ENCODE measurements around the gene SKAP2. TPM values are rescaled to one million over a fixed set of nuclear protein-coding genes. Genes with fewer than 3 reads are reported as not detected.

SKAP2 gene
- total RNA-seq, 1 experiment from 2014 or later = 30.7 TPM

DNA sequence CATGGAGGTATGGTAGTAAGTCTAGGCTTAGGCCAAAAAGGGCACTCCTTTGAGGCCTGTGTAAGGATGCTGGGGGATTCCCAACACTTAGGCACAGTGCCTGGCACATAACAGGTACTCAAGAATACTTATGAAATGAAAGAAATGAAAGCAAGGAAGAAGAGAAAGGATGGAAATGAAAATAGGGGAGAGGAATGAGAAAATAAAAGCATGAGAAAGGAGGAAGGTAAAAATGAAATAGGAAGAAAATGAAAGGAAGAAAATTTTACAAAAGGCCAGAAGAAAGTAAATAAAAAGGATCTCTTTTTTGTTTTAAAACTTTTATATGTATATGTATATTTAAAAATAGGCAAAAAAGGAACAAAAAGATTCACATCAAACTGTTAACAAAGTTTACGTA is 146.3 kb downstream of the SKAP2 start:
- no peaks in the 10 kb centered on the region for H4K20me1 ChIP-seq (ENCODE audit: insufficient read depth)
- intact Hi-C loops (cut with micrococcal nuclease) = no loop called here
- POLR2A ChIA-PET = no interaction called here

DNA sequence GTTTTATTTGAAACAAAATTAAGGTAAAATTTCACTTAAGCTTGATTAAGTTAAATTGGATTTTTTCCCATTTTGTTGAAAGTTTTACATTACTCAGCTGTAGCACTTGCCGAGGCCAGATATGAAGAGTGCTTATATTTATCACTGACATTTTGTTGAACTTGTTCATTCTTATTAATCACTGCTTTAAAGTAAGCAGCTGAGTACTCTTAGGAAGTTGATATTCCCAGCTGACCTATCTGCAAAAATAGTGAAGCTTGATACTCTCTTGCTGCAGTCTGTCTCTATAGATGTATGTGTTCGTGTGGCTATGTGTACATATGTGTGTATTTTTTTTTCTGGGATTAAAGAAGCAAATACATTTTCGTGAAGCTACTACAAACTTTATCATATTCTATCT is 150.0 kb downstream of the SKAP2 start:
- H4K20me1 ChIP-seq (ENCODE audit: insufficient read depth) = no peaks in the 10 kb centered on the region
- no peak overlapping the region for H2AFZ ChIP-seq (ENCODE audit: low read depth, low read length, poor library complexity, severe bottlenecking)
- no peaks in the 10 kb centered on the region for H3K9me3 ChIP-seq (ENCODE audit: control insufficient read depth in 1 of 2, insufficient read depth in 1 of 2, low read depth in 1 of 2, low read length in 2 of 2)
- H3K9me2 ChIP-seq (ENCODE audit: insufficient read depth) = no peaks in the 10 kb centered on the region
- H3K79me2 ChIP-seq (ENCODE audit: insufficient read depth, low read length) = no peaks in the 10 kb centered on the region
- DNase-seq (ENCODE audit: low read depth, low spot score) (no peak), ATAC-seq (no peak)
- ChIA-PET CTCF (interaction anchor here (1.3 kb wide), 1 partner anchor 27 kb away, joined by 4 read pairs; no protein-coding TSS in a partner anchor), POLR2A (interaction anchor here (0.5 kb wide), 1 partner anchor 416 kb away, joined by 3 read pairs; no protein-coding TSS in a partner anchor), RAD21 (ENCODE audit: low non-redundant PET in 1 of 2, low total read pairs in 2 of 2, uncharacterized antibody in 2 of 2, unreplicated experiment in 2 of 2) (no interaction called here)
- intact Hi-C loops (cut with micrococcal nuclease) = no loop called here
- no peak overlapping the region for H3K9ac ChIP-seq (ENCODE audit: low read length)
- no peaks in the 10 kb centered on the region for H3K36me3 ChIP-seq (ENCODE audit: control insufficient read depth in 1 of 2, insufficient read depth in 2 of 2, low read length in 2 of 2)
- H3K4me1 ChIP-seq (ENCODE audit: control insufficient read depth in 1 of 2, insufficient read depth in 2 of 2, low read length in 2 of 2) = no peaks in the 10 kb centered on the region
- no TSS peak for BruUV-seq (replicated peaks)
- H3K4me2 ChIP-seq (ENCODE audit: low read length) = no peak overlapping the region
- H3K27me3 ChIP-seq (ENCODE audit: insufficient read depth, low read length) = no peaks in the 10 kb centered on the region
- TF ChIP-seq POLR2A (IDR thresholded peaks at IDR 0.05; ENCODE audit: borderline replicate concordance, extremely low read depth, insufficient read depth, insufficient read length) (no peak), CEBPB (IDR thresholded peaks at IDR 0.05; ENCODE audit: low read depth) (no peak), SP1 (IDR thresholded peaks at IDR 0.05; ENCODE audit: low read depth) (no peak), YY1 (IDR thresholded peaks at IDR 0.05; ENCODE audit: extremely low read depth, insufficient replicate concordance, low read depth, low read length) (no peak)
- no peak overlapping the region for H3K27ac ChIP-seq (ENCODE audit: low read depth, low read length)
- no peak overlapping the region for H3K4me3 ChIP-seq (replicated peaks in 1 of 2; ENCODE audit: low read depth in 1 of 2, low read length in 2 of 2)

More for the DNA sequence above, 146.3 kb downstream of the SKAP2 start:
- TF ChIP-seq, protein P1, sequence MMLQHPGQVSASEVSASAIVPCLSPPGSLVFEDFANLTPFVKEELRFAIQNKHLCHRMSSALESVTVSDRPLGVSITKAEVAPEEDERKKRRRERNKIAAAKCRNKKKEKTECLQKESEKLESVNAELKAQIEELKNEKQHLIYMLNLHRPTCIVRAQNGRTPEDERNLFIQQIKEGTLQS (IDR thresholded peaks at IDR 0.05) = no peak
- TF ChIP-seq ELF1 (IDR thresholded peaks at IDR 0.05; ENCODE audit: borderline replicate concordance, low read depth) (no peak), EZH2 (IDR thresholded peaks at IDR 0.05) (no peak), ZNF274 (IDR thresholded peaks at IDR 0.05; ENCODE audit: low read depth, low read length) (no peak), RAD21 (IDR thresholded peaks at IDR 0.05; ENCODE audit: low read depth) (no peak), FOSL1 (IDR thresholded peaks at IDR 0.05; ENCODE audit: low read depth) (no peak), ZFX (IDR thresholded peaks at IDR 0.05) (no peak), CBX3 (IDR thresholded peaks at IDR 0.05; ENCODE audit: low read depth) (no peak)
- ChIA-PET RAD21 (ENCODE audit: low non-redundant PET in 1 of 2, low total read pairs in 2 of 2, uncharacterized antibody in 2 of 2, unreplicated experiment in 2 of 2) (no interaction called here), CTCF (interaction anchor here (0.7 kb wide), 1 partner anchor 72 kb away, joined by 4 read pairs; no protein-coding TSS in a partner anchor)
- ATAC-seq (no peak), DNase-seq (ENCODE audit: low read depth, low spot score) (no peak)
- Histone ChIP-seq H3K4me1 (ENCODE audit: control insufficient read depth in 1 of 2, insufficient read depth in 2 of 2, low read length in 2 of 2) (no peaks in the 10 kb centered on the region), H3K79me2 (ENCODE audit: insufficient read depth, low read length) (no peaks in the 10 kb centered on the region), H3K36me3 (ENCODE audit: control insufficient read depth in 1 of 2, insufficient read depth in 2 of 2, low read length in 2 of 2) (no peaks in the 10 kb centered on the region), H2AFZ (ENCODE audit: low read depth, low read length, poor library complexity, severe bottlenecking) (no peak overlapping the region), H3K9me2 (ENCODE audit: insufficient read depth) (no peaks in the 10 kb centered on the region), H3K4me2 (ENCODE audit: low read length) (no peak overlapping the region), H3K27ac (ENCODE audit: low read depth, low read length) (no peak overlapping the region), H3K4me3 (replicated peaks in 1 of 2; ENCODE audit: low read depth in 1 of 2, low read length in 2 of 2) (no peak overlapping the region), H3K27me3 (ENCODE audit: insufficient read depth, low read length) (no peaks in the 10 kb centered on the region), H3K9ac (ENCODE audit: low read length) (no peak overlapping the region), H3K9me3 (ENCODE audit: control insufficient read depth in 1 of 2, insufficient read depth in 1 of 2, low read depth in 1 of 2, low read length in 2 of 2) (no peaks in the 10 kb centered on the region)
- no TSS peak for BruUV-seq (replicated peaks)
